ENCODE measurements around the gene NEK7. TPM values are rescaled to one million over a fixed set of nuclear protein-coding genes. Genes with fewer than 3 reads are reported as not detected.

Gene NEK7
- total RNA-seq, 2 experiments from 2014 or later, result 73.5 to 79.6 TPM

GRCh38 chr1:198155253-198155652 is 1.5 kb upstream of the NEK7 start:
- peaks cover 12% of the 10 kb centered on the region for H3K4me1 Mint-ChIP-seq
- ChIA-PET CTCF (interaction anchor here (0.6 to 1.8 kb wide), 9 partner anchors 11 to 634 kb away, joined by 3 to 8 read pairs (median 3); no protein-coding TSS in a partner anchor), POLR2A (interaction anchor here (1.8 to 4.7 kb wide), 2 partner anchors 12 to 17 kb away, joined by 13 to 59 read pairs; no protein-coding TSS in a partner anchor)
- no peak for DNase-seq
- no peak overlapping the region for H3K4me3 Mint-ChIP-seq
- H3K36me3 Mint-ChIP-seq (ENCODE audit: low read depth), result peaks cover 5% of the 10 kb centered on the region
- H3K27me3 Mint-ChIP-seq, result no peaks in the 10 kb centered on the region
- H3K27ac Mint-ChIP-seq, result no peak overlapping the region
- H3K9me3 Mint-ChIP-seq, result no peaks in the 10 kb centered on the region

- H3K4me3 Mint-ChIP-seq, result peak overlapping the region; percentile 96
- DNase-seq, result peak; percentile 79
- peaks cover 5% of the 10 kb centered on the region for H3K36me3 Mint-ChIP-seq (ENCODE audit: low read depth)
- peak overlapping the region; percentile 91 for H3K27ac Mint-ChIP-seq
- H3K27me3 Mint-ChIP-seq, result no peaks in the 10 kb centered on the region
- H3K9me3 Mint-ChIP-seq, result no peaks in the 10 kb centered on the region
- POLR2A ChIA-PET, result interaction anchor here (0.8 to 4.7 kb wide), 15 partner anchors 11 to 526 kb away, joined by 3 to 59 read pairs (median 4); no protein-coding TSS in a partner anchor
- CTCF ChIA-PET, result interaction anchor here (0.7 to 1.8 kb wide), 15 partner anchors 9 to 635 kb away, joined by 3 to 8 read pairs (median 3); no protein-coding TSS in a partner anchor
- H3K4me1 Mint-ChIP-seq, result peaks cover 21% of the 10 kb centered on the region
Observed at GRCh38 chr1:198156111-198156744, 570 bp upstream of the NEK7 start.

GRCh38 chr1:198157241-198157846 is 546 bp downstream of the NEK7 start:
- Mint-ChIP-seq H3K27ac (peak overlapping the region; percentile 94), H3K36me3 (ENCODE audit: low read depth) (peaks cover 8% of the 10 kb centered on the region), H3K4me3 (peak overlapping the region; percentile 96), H3K9me3 (no peaks in the 10 kb centered on the region), H3K27me3 (no peaks in the 10 kb centered on the region), H3K4me1 (peaks cover 31% of the 10 kb centered on the region)
- POLR2A ChIA-PET, result interaction anchor here (0.8 to 4.7 kb wide), 22 partner anchors 10 to 529 kb away, joined by 3 to 59 read pairs (median 6); partner anchors contain the start of gene C1orf53
- CTCF ChIA-PET, result interaction anchor here (1.4 to 2.0 kb wide), 5 partner anchors 15 to 189 kb away, joined by 3 to 12 read pairs (median 4); no protein-coding TSS in a partner anchor
- peak; percentile 85 for DNase-seq

- DNase-seq, result peak; percentile 41
- Mint-ChIP-seq H3K4me1 (peaks cover 35% of the 10 kb centered on the region), H3K27ac (peak overlapping the region; percentile 94), H3K4me3 (peak overlapping the region; percentile 96), H3K27me3 (no peaks in the 10 kb centered on the region), H3K36me3 (ENCODE audit: low read depth) (peaks cover 8% of the 10 kb centered on the region), H3K9me3 (no peaks in the 10 kb centered on the region)
- ChIA-PET CTCF (interaction anchor here (1.0 to 2.0 kb wide), 6 partner anchors 8 to 101 kb away, joined by 3 to 12 read pairs (median 4); no protein-coding TSS in a partner anchor), POLR2A (interaction anchor here (0.6 to 4.7 kb wide), 23 partner anchors 10 to 532 kb away, joined by 3 to 59 read pairs (median 6); partner anchors contain the start of genes C1orf53 and PTPRC)
Observed at GRCh38 chr1:198157847-198158725, 1.3 kb downstream of the NEK7 start.

- peak; percentile 87 for DNase-seq
- H3K36me3 Mint-ChIP-seq (ENCODE audit: low read depth), result peaks cover 8% of the 10 kb centered on the region
- H3K9me3 Mint-ChIP-seq, result no peaks in the 10 kb centered on the region
- H3K27me3 Mint-ChIP-seq, result no peaks in the 10 kb centered on the region
- peak overlapping the region; percentile 96 for H3K4me3 Mint-ChIP-seq
- POLR2A ChIA-PET, result interaction anchor here (0.6 to 4.7 kb wide), 22 partner anchors 9 to 531 kb away, joined by 3 to 59 read pairs (median 6); partner anchors contain the start of genes C1orf53 and PTPRC
- H3K4me1 Mint-ChIP-seq, result peaks cover 36% of the 10 kb centered on the region
- CTCF ChIA-PET, result interaction anchor here (1.0 to 2.0 kb wide), 6 partner anchors 7 to 100 kb away, joined by 3 to 12 read pairs (median 4); no protein-coding TSS in a partner anchor
- peak overlapping the region; percentile 94 for H3K27ac Mint-ChIP-seq
Observed at GRCh38 chr1:198158735-198159589, 2.2 kb downstream of the NEK7 start.

- H3K4me3 Mint-ChIP-seq, result no peak overlapping the region
- CTCF ChIA-PET, result no interaction called here
- H3K9me3 Mint-ChIP-seq, result no peaks in the 10 kb centered on the region
- no peak overlapping the region for H3K27ac Mint-ChIP-seq
- DNase-seq, result no peak
- H3K4me1 Mint-ChIP-seq, result peaks cover 47% of the 10 kb centered on the region
- POLR2A ChIA-PET, result interaction anchor here (2.8 to 4.7 kb wide), 2 partner anchors 7 to 15 kb away, joined by 24 to 59 read pairs; no protein-coding TSS in a partner anchor
- H3K27me3 Mint-ChIP-seq, result no peaks in the 10 kb centered on the region
- H3K36me3 Mint-ChIP-seq (ENCODE audit: low read depth), result peaks cover 11% of the 10 kb centered on the region
Observed at GRCh38 chr1:198160222-198160621, 3.4 kb downstream of the NEK7 start.

- no peak for DNase-seq
- H3K27ac Mint-ChIP-seq, result peak overlapping the region; percentile 51
- POLR2A ChIA-PET, result no interaction called here
- H3K4me1 Mint-ChIP-seq, result peaks cover 52% of the 10 kb centered on the region
- no peaks in the 10 kb centered on the region for H3K27me3 Mint-ChIP-seq
- H3K4me3 Mint-ChIP-seq, result no peak overlapping the region
- no peaks in the 10 kb centered on the region for H3K9me3 Mint-ChIP-seq
- CTCF ChIA-PET, result no interaction called here
- H3K36me3 Mint-ChIP-seq (ENCODE audit: low read depth), result peaks cover 11% of the 10 kb centered on the region
Observed at GRCh38 chr1:198160946-198161614, 4.3 kb downstream of the NEK7 start.

- POLR2A ChIA-PET, result interaction anchor here (0.9 to 1.0 kb wide), 2 partner anchors 11 to 26 kb away, joined by 3 to 4 read pairs; no protein-coding TSS in a partner anchor
- Mint-ChIP-seq H3K4me3 (no peak overlapping the region), H3K27ac (peak overlapping the region; percentile 51), H3K4me1 (peaks cover 58% of the 10 kb centered on the region), H3K27me3 (no peaks in the 10 kb centered on the region), H3K9me3 (no peaks in the 10 kb centered on the region), H3K36me3 (ENCODE audit: low read depth) (peaks cover 11% of the 10 kb centered on the region)
- CTCF ChIA-PET, result no interaction called here
- DNase-seq, result no peak
Observed at GRCh38 chr1:198161718-198162090, 4.9 kb downstream of the NEK7 start.

- ChIA-PET POLR2A (interaction anchor here (0.9 to 1.0 kb wide), 2 partner anchors 10 to 25 kb away, joined by 3 to 4 read pairs; no protein-coding TSS in a partner anchor), CTCF (no interaction called here)
Observed at GRCh38 chr1:198162091-198162767, 5.4 kb downstream of the NEK7 start.

GRCh38 chr1:198165927-198166647 is 9.3 kb downstream of the NEK7 start:
- no peaks in the 10 kb centered on the region for H3K27me3 Mint-ChIP-seq
- peak overlapping the region; percentile 73 for H3K27ac Mint-ChIP-seq
- no peaks in the 10 kb centered on the region for H3K9me3 Mint-ChIP-seq
- peak overlapping the region; percentile 56 for H3K4me3 Mint-ChIP-seq
- H3K4me1 Mint-ChIP-seq, result peaks cover 80% of the 10 kb centered on the region
- ChIA-PET CTCF (interaction anchor here (0.8 to 1.9 kb wide), 4 partner anchors 8 to 12 kb away, joined by 3 to 7 read pairs (median 3); no protein-coding TSS in a partner anchor), POLR2A (interaction anchor here (0.8 to 6.1 kb wide), 9 partner anchors 8 to 516 kb away, joined by 3 to 59 read pairs (median 4); partner anchors contain the start of gene NEK7)
- DNase-seq, result no peak
- H3K36me3 Mint-ChIP-seq (ENCODE audit: low read depth), result peaks cover 13% of the 10 kb centered on the region

More at GRCh38 chr1:198162091-198162767, 5.4 kb downstream of the NEK7 start:
- Mint-ChIP-seq H3K4me3 (no peak overlapping the region), H3K4me1 (peaks cover 63% of the 10 kb centered on the region), H3K9me3 (no peaks in the 10 kb centered on the region), H3K27ac (no peak overlapping the region), H3K36me3 (ENCODE audit: low read depth) (peaks cover 11% of the 10 kb centered on the region), H3K27me3 (no peaks in the 10 kb centered on the region)
- no peak for DNase-seq
